Esophagus muscularis mucosa (tissue), 4 donors: ENCODE measurements around the gene ADAM10. TPM values are rescaled to one million over a fixed set of nuclear protein-coding genes. Genes with fewer than 3 reads are reported as not detected.

Experiments
- DNase-seq: peaks from one replicate; pipeline ENCODE4 v3.0.0-alpha.2; 2017; ENCODE audit errors: extremely low spot score
- H3K27ac ChIP-seq, 4 donors: fragments of 200-600 bp; sonication (generic); replicated peaks in 1 of 4; 1 replicate in 3 of 4; 2 replicates in 1 of 4; pipeline ENCODE4 v1.5.1; 2016 to 2019; ENCODE audit warnings: mild to moderate bottlenecking in 1 of 4
- H3K27me3 ChIP-seq, 4 donors: fragments of 200-600 bp; sonication (generic); one replicate each; pipeline versions ENCODE4 v1.5.1 to v1.6.0; 2016 to 2019
- H3K36me3 ChIP-seq, 4 donors: fragments of 200-600 bp; sonication (generic); one replicate each; pipeline ENCODE4 v1.5.1; 2016 to 2019
- H3K4me1 ChIP-seq, 4 donors: fragments of 200-600 bp; sonication (generic); one replicate each; pipeline ENCODE4 v1.5.1; 2016 to 2019
- H3K4me3 ChIP-seq, 4 donors: fragments of 200-600 bp; sonication (generic); 1 replicate in 2 of 4; 2 replicates in 2 of 4; pipeline ENCODE4 v1.5.1; 2016 to 2019; ENCODE audit warnings: mild to moderate bottlenecking in 4 of 4, moderate library complexity in 1 of 4
- H3K9me3 ChIP-seq, 4 donors: fragments of 200-600 bp; sonication (generic); 1 replicate in 3 of 4; 2 replicates in 1 of 4; pipeline ENCODE4 v1.5.1; 2016 to 2019
- EP300 ChIP-seq: sonication (generic); formaldehyde crosslinking; IDR thresholded peaks from one replicate; pipeline ENCODE4 v1.6.1; 2017; ENCODE audit warnings: antibody characterized with exemption
- POLR2A ChIP-seq: fragments of 450-650 bp; IDR thresholded peaks from one replicate; pipeline ENCODE4 v1.6.1; 2017; ENCODE audit warnings: antibody characterized with exemption, moderate library complexity, mild to moderate bottlenecking, low read depth
- POLR2AphosphoS5 ChIP-seq, 2 donors: sonication (generic); formaldehyde crosslinking; IDR thresholded peaks; one replicate each; pipeline ENCODE4 v1.6.1; 2017; ENCODE audit warnings: antibody characterized with exemption in 2 of 2
- WGBS: methylation state at CpG from one replicate; pipeline ENCODE4 v1.1.5; 2018; 5-methylcytosine and 5-hydroxymethylcytosine counted together
- intact Hi-C: fragments of 100-400 bp; cut with DNase I; formaldehyde crosslinking; loops from one replicate; pipeline ENCODE4 v1.15.1; 2023
- total RNA-seq, 4 donors: library from RNA; depleted of rRNA; stranded (reverse); fragments of >200 nt; gene quantifications; one replicate each; pipeline versions ENCODE4 v1.1.0 to v1.2.1, GENCODE V29; 2016
- TF ChIP-seq, protein P1 (sequence below), 3 experiments: fragments of 200-600 bp in 2 of 3; fragments of 450-650 bp in 1 of 3; sonication (generic) in 2 of 3; IDR thresholded peaks; one replicate each; pipeline ENCODE4 v1.5.1; 2017 to 2019; ENCODE audit warnings: antibody characterized with exemption in 3 of 3, mild to moderate bottlenecking in 2 of 3, moderate library complexity in 1 of 3

ADAM10 gene
- total RNA-seq, 4 donors from 2014 or later = 43.8 to 58.8 (median 48.5) TPM

DNA sequence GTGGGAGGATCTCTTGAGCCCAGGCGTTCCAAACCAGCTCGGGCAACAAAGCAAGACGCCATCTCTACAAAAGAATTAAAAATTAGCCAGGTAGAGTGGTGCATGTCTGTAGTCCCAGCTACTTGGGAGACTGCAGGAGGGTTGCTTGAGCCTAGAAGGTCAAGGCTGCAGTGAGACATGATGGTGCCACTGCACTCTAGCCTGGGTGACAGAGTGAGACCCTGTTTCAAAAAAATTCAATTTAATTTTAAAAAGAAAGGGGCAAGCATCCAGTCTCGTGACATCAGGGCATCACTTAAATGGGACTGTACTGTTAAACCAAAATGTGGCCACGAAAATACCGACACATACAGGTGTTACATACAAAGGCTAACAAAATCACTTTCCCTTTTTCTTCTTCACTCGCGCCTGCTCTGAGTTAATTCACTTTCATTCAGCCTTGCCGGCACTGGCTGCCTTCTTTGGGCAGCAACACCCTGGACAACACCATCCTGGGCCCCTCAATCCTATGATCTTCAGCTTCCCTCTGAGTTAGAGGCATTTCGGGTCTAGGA is 196.1 kb downstream of the ADAM10 start:
- H3K4me3 ChIP-seq = no peak overlapping the region
- no peak overlapping the region for H3K27ac ChIP-seq
- WGBS = 93% methylated on average over 10 of the region's 10 CpGs
- H3K36me3 ChIP-seq = no peaks in the 10 kb centered on the region
- no peak for DNase-seq
- H3K9me3 ChIP-seq = no peaks in the 10 kb centered on the region
- intact Hi-C loops = no loop called here
- TF ChIP-seq, protein P1, sequence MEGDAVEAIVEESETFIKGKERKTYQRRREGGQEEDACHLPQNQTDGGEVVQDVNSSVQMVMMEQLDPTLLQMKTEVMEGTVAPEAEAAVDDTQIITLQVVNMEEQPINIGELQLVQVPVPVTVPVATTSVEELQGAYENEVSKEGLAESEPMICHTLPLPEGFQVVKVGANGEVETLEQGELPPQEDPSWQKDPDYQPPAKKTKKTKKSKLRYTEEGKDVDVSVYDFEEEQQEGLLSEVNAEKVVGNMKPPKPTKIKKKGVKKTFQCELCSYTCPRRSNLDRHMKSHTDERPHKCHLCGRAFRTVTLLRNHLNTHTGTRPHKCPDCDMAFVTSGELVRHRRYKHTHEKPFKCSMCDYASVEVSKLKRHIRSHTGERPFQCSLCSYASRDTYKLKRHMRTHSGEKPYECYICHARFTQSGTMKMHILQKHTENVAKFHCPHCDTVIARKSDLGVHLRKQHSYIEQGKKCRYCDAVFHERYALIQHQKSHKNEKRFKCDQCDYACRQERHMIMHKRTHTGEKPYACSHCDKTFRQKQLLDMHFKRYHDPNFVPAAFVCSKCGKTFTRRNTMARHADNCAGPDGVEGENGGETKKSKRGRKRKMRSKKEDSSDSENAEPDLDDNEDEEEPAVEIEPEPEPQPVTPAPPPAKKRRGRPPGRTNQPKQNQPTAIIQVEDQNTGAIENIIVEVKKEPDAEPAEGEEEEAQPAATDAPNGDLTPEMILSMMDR (IDR thresholded peaks at IDR 0.05) = no peak
- TF ChIP-seq EP300 (no peak), POLR2AphosphoS5 (IDR thresholded peaks at IDR 0.05) (no peak), POLR2A (no peak)
- H3K27me3 ChIP-seq = no peaks in the 10 kb centered on the region
- peaks cover 17 to 40% (median 36%) of the 10 kb centered on the region in 4 donors for H3K4me1 ChIP-seq

DNA sequence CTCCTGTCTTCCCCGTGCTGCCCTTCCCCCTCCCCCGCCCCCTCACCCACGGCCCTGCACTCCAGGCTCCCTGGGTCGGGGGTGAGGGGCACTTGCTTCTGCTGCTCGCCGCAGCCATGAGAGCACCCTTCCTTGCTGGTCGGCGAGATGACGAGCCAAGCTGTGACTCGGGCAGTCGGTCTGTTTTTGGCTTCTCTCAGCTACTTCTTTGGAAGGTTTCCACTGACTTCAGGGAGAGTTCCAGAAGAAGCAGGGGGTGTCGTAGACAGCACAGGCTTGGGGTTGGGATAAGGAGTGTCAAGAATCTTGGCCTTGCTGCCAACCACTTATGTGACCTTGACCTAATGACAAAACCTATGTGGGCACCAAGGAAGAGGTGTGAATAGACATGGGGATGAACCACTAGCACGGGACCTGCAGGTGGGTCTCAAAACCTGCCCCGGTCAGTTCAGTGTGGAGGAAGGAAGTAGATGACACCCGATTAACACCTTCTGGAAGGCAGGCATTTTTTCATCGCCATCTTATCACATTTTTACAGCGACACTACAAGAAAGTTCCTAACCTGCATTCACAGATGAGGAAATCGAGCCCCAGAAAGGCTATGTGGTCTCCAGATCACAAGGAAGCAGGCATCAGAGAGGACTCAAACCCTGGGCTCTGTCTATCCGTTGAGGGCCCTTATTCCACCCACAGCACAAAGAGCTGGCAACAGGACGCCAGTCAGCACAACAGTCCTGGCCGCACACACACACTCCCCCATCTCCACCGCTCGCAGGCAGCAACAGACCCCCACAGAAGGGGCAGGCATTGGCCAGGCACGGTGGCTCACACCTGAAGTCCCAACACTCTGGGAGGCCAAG is 196.8 kb downstream of the ADAM10 start:
- intact Hi-C loops = no loop called here
- Histone ChIP-seq H3K9me3 (no peaks in the 10 kb centered on the region), H3K27ac (peak overlapping the region; percentile 49 to 63 (median 56))

DNA sequence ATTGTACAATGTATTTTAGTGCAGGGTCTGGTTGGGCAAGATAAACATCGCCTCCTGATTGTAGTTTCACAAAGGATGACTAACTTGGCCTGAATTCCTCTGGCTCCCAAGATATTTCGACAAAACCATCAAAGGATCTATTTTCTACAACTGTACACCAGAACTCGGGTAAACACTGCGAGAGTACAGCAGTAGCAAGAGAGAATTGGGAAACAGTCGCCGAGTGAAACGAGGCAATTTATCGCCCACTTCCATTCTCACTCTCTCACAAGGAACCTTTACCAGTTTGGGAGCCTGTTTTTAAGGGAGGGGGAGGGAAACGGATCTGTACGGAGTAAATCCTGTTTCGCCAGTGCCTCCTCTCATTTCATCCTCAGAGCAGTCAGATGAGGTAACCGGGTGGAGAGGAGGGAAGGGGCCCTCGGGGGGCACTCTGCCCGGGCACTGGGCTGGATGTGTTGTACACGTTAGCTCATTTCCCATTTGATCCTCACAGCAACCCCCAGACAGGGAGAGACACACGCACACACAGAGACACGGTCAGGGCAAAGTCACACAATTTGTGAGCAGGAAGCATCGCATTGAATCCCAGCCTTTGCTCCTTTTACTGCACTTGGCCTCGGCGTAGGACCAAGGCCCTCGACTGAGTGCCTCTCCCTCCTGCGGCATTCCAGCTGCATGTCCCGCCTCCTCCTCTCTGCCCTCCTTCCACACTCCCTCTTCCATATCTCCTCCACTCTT is 197.6 kb downstream of the ADAM10 start:
- H3K4me3 ChIP-seq = peak overlapping the region; percentile 20 to 37 (median 26)
- peak overlapping the region; percentile 49 to 63 (median 56) for H3K27ac ChIP-seq
- peaks cover 28 to 55% (median 49%) of the 10 kb centered on the region in 4 donors for H3K4me1 ChIP-seq
- H3K9me3 ChIP-seq = no peaks in the 10 kb centered on the region
- intact Hi-C loops = no loop called here
- H3K27me3 ChIP-seq = no peaks in the 10 kb centered on the region
- TF ChIP-seq POLR2A (no peak), POLR2AphosphoS5 (IDR thresholded peaks at IDR 0.05) (peak in 1 of 2 donors; percentile 8)
- H3K36me3 ChIP-seq = no peaks in the 10 kb centered on the region
- DNase-seq = no peak
- 63% methylated on average over 21 of the region's 23 CpGs for WGBS

More for the DNA sequence above, 196.8 kb downstream of the ADAM10 start:
- H3K4me3 ChIP-seq = peak overlapping the region; percentile 20 to 37 (median 26)
- peaks cover 22 to 47% (median 43%) of the 10 kb centered on the region in 4 donors for H3K4me1 ChIP-seq
- WGBS = 76% methylated on average over 24 of the region's 24 CpGs
- no peaks in the 10 kb centered on the region for H3K27me3 ChIP-seq
- H3K36me3 ChIP-seq = no peaks in the 10 kb centered on the region
- TF ChIP-seq POLR2AphosphoS5 (IDR thresholded peaks at IDR 0.05) = no peak
- no peak for TF ChIP-seq POLR2A
- no peak for TF ChIP-seq EP300
- TF ChIP-seq, protein P1 (IDR thresholded peaks at IDR 0.05) = no peak
- no peak for DNase-seq

DNA sequence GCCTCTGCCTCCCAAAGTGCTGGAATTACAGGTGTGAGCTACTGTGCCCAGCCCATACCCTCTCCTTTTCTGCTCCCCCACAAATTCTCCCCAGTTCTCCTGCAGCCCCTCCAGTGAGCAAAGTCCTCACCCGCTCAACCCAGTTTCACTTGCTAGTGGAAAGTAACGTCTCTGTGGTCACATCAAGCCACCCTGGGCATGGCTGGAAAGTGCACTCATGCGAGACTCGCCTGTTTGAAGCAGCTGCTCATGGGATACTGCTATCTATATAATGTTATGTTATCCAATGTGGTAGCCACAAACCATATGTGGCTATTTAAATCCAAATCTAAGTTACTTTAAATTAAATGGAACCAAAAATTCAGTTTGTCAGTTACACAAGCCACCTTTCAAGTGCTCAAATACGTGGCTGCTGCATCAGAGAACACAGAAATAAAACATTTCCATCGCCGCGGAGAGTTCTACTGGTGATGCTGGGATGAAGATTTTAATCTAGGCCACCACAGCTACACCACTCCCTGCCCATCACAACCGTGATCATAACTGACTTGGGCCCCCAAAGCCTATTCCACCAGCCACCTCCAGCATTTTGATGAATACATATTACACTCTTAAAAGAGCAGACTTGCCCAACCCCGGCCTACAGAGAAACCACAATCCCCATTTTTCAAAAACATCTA is 198.3 kb downstream of the ADAM10 start:
- intact Hi-C loops = no loop called here
- WGBS = 87% methylated on average over 10 of the region's 10 CpGs
- no peak overlapping the region for H3K4me3 ChIP-seq
- H3K27ac ChIP-seq = no peak overlapping the region
- H3K27me3 ChIP-seq = no peaks in the 10 kb centered on the region
- no peaks in the 10 kb centered on the region for H3K9me3 ChIP-seq
- TF ChIP-seq, protein P1 (IDR thresholded peaks at IDR 0.05) = no peak
- no peak for TF ChIP-seq POLR2A
- TF ChIP-seq EP300 = no peak
- TF ChIP-seq POLR2AphosphoS5 (IDR thresholded peaks at IDR 0.05) = no peak
- no peaks in the 10 kb centered on the region for H3K36me3 ChIP-seq
- peaks cover 33 to 62% (median 55%) of the 10 kb centered on the region in 4 donors for H3K4me1 ChIP-seq
- DNase-seq = no peak
